T-cell (primary cell): Measurements from ENCODE around the gene TOX3. TPM values are rescaled to one million over a fixed set of nuclear protein-coding genes. Genes with fewer than 3 reads are reported as not detected.

Source experiments
- ATAC-seq, 4 experiments: fragments of 200-7000 bp in 3 of 4; fragments of 150-1000 bp in 1 of 4; cut with Tn5 transposase; replicated peaks in 1 of 4; 1 replicate in 3 of 4; 2 replicates in 1 of 4; pipeline ENCODE4 v1.10.0; 2021; ENCODE audit warnings: moderate library complexity in 3 of 4, mild to moderate bottlenecking in 2 of 4, moderate number of reproducible peaks in 1 of 4
- CTCF ChIA-PET, 2 donors: fragments of 300-600 bp; sonication (Branson Sonifier 250); formaldehyde crosslinking; loops; one replicate each; lab custom pipeline; 2022; ENCODE audit warnings: antibody characterized with exemption in 2 of 2; lab: Charles Lee
- POLR2A ChIA-PET, 2 donors: fragments of 300-600 bp; sonication (Branson Sonifier 250); formaldehyde crosslinking; loops; one replicate each; lab custom pipeline; 2022; ENCODE audit warnings: antibody characterized with exemption in 2 of 2; lab: Charles Lee
- DNase-seq, 35 experiments: peaks; one replicate each; pipeline versions ENCODE4 v3.0.0 to v3.0.0-alpha.2; 2013 to 2023
- H3K27ac ChIP-seq: one replicate; pipeline ENCODE4 v1.5.1; 2013; ENCODE audit warnings: low read length
- H3K27me3 ChIP-seq, 2 experiments: replicated peaks in 1 of 2; 1 replicate in 1 of 2; 2 replicates in 1 of 2; pipeline versions ENCODE4 v1.6.1 to v1.7.0; 2013; ENCODE audit warnings: low read length in 1 of 2, mixed read lengths in 1 of 2; ENCODE audit not compliant: control insufficient read depth in 2 of 2, insufficient read depth in 2 of 2; ENCODE audit errors: extremely low read depth in 1 of 2
- H3K36me3 ChIP-seq, 2 donors: 1 replicate in 1 of 2; 2 replicates in 1 of 2; pipeline versions ENCODE4 v1.6.1 to v1.7.0; 2013; ENCODE audit warnings: low read length in 1 of 2; ENCODE audit not compliant: control insufficient read depth in 2 of 2, insufficient read depth in 1 of 2; ENCODE audit errors: extremely low read depth in 1 of 2
- H3K4me1 ChIP-seq, 2 experiments: 1 replicate in 1 of 2; 2 replicates in 1 of 2; pipeline versions ENCODE4 v1.6.1 to v1.7.0; 2013; ENCODE audit warnings: low read length in 2 of 2, mixed read lengths in 1 of 2; ENCODE audit not compliant: insufficient read depth in 2 of 2, control insufficient read depth in 1 of 2; ENCODE audit errors: extremely low read depth in 1 of 2
- H3K4me3 ChIP-seq, 2 donors: 1 replicate in 1 of 2; 2 replicates in 1 of 2; pipeline versions ENCODE4 v1.5.1 to v1.7.0; 2013; ENCODE audit warnings: mild to moderate bottlenecking in 2 of 2, low read length in 1 of 2, moderate library complexity in 1 of 2; ENCODE audit not compliant: control insufficient read depth in 1 of 2; ENCODE audit errors: extremely low read depth in 1 of 2
- H3K9me3 ChIP-seq: 2 replicates; pipeline ENCODE4 v1.7.0; 2013
- H3K27ac Mint-ChIP-seq, 2 donors: one replicate each; pipeline ENCODE4 v1.8.0; 2020 to 2021; ENCODE audit warnings: mild to moderate bottlenecking in 2 of 2, mixed read lengths in 2 of 2
- H3K27me3 Mint-ChIP-seq, 2 donors: one replicate each; pipeline ENCODE4 v1.8.0; 2021 to 2022; ENCODE audit warnings: mixed read lengths in 2 of 2
- H3K36me3 Mint-ChIP-seq: one replicate; pipeline ENCODE4 v1.8.0; 2021; ENCODE audit warnings: mixed read lengths
- H3K4me1 Mint-ChIP-seq, 3 donors: one replicate each; pipeline ENCODE4 v1.8.0; 2020 to 2022; ENCODE audit warnings: mixed read lengths in 3 of 3, mild to moderate bottlenecking in 1 of 3
- H3K4me3 Mint-ChIP-seq, 3 donors: one replicate each; pipeline ENCODE4 v1.8.0; 2020 to 2022; ENCODE audit warnings: mild to moderate bottlenecking in 3 of 3, mixed read lengths in 3 of 3, moderate library complexity in 3 of 3
- H3K9me3 Mint-ChIP-seq, 3 donors: one replicate each; pipeline ENCODE4 v1.8.0; 2020 to 2022; ENCODE audit warnings: mixed read lengths in 3 of 3
- WGBS: methylation state at CpG from one replicate; pipeline ENCODE4 v1.1.5; 2013; ENCODE audit warnings: missing lambda C conversion rate; ENCODE audit not compliant: insufficient coverage; 5-methylcytosine and 5-hydroxymethylcytosine counted together
- total RNA-seq, 35 experiments: library from RNA in 6 of 35; stranded (reverse) in 6 of 35; fragments of 120-200 nt in 1 of 35; gene quantifications; one replicate each; pipeline versions ENCODE4 v1.2.1 to v1.2.4 and lab custom pipeline; 2013 to 2026

TOX3 gene
- total RNA-seq, 5 donors from 2014 or later (not counting 1 experiment from before 2014, with no cell fraction given): 0.09 to 0.10 TPM; not detected in 3

- Mint-ChIP-seq H3K4me1 (no peaks in the 10 kb centered on the region), H3K27me3 (no peaks in the 10 kb centered on the region), H3K9me3 (peaks cover 0 to 5% (median 0%) of the 10 kb centered on the region in 3 donors), H3K4me3 (no peak overlapping the region), H3K27ac (no peak overlapping the region), H3K36me3 (no peaks in the 10 kb centered on the region)
- DNase-seq (no peak), ATAC-seq (no peak)
- WGBS: 90% methylated on average over 1 of the region's 4 CpGs
- H3K4me1 ChIP-seq: no peaks in the 10 kb centered on the region
- H3K27me3 ChIP-seq: no peaks in the 10 kb centered on the region
- no peak overlapping the region for H3K27ac ChIP-seq
- no peaks in the 10 kb centered on the region for H3K36me3 ChIP-seq
- POLR2A ChIA-PET: no interaction called here
- no peak overlapping the region for H3K4me3 ChIP-seq
- CTCF ChIA-PET: interaction anchor here in 1 of 2 donors (0.5 kb wide), 1 partner anchor 41 kb away, joined by 3 read pairs; no protein-coding TSS in a partner anchor
- H3K9me3 ChIP-seq: no peaks in the 10 kb centered on the region
Observed at GRCh38 chr16:52581530-52581929, 34.6 kb upstream of the TOX3 start.

GRCh38 chr16:52580488-52580887, 33.5 kb upstream of the TOX3 start:
- Mint-ChIP-seq H3K36me3 (no peaks in the 10 kb centered on the region), H3K9me3 (peaks cover 0 to 5% (median 0%) of the 10 kb centered on the region in 3 donors), H3K27ac (no peak overlapping the region), H3K27me3 (no peaks in the 10 kb centered on the region), H3K4me3 (no peak overlapping the region), H3K4me1 (no peaks in the 10 kb centered on the region)
- no CpG with 5 or more reads among the region's 3 CpGs for WGBS
- DNase-seq (no peak), ATAC-seq (no peak)
- Histone ChIP-seq H3K4me3 (no peak overlapping the region), H3K36me3 (no peaks in the 10 kb centered on the region), H3K9me3 (no peaks in the 10 kb centered on the region), H3K27me3 (no peaks in the 10 kb centered on the region), H3K4me1 (no peaks in the 10 kb centered on the region), H3K27ac (no peak overlapping the region)
- ChIA-PET CTCF (no interaction called here), POLR2A (no interaction called here)

GRCh38 chr16:52578829-52579498, 32.0 kb upstream of the TOX3 start:
- Histone ChIP-seq H3K4me1 (no peaks in the 10 kb centered on the region), H3K27ac (no peak overlapping the region), H3K4me3 (no peak overlapping the region), H3K36me3 (no peaks in the 10 kb centered on the region), H3K9me3 (no peaks in the 10 kb centered on the region), H3K27me3 (no peaks in the 10 kb centered on the region)
- DNase-seq (no peak), ATAC-seq (no peak)
- no peaks in the 10 kb centered on the region for H3K4me1 Mint-ChIP-seq
- no peak overlapping the region for H3K4me3 Mint-ChIP-seq
- H3K36me3 Mint-ChIP-seq: no peaks in the 10 kb centered on the region
- no peak overlapping the region for H3K27ac Mint-ChIP-seq
- 74% methylated on average over 3 of the region's 4 CpGs for WGBS
- no peaks in the 10 kb centered on the region for H3K27me3 Mint-ChIP-seq
- ChIA-PET POLR2A (no interaction called here), CTCF (no interaction called here)
- H3K9me3 Mint-ChIP-seq: peaks cover 0 to 5% (median 0%) of the 10 kb centered on the region in 3 donors

- Histone ChIP-seq H3K36me3 (no peaks in the 10 kb centered on the region), H3K9me3 (no peaks in the 10 kb centered on the region), H3K4me3 (no peak overlapping the region), H3K27me3 (no peaks in the 10 kb centered on the region), H3K4me1 (no peaks in the 10 kb centered on the region), H3K27ac (no peak overlapping the region)
- 75% methylated on average over 4 of the region's 11 CpGs for WGBS
- ChIA-PET CTCF (no interaction called here), POLR2A (no interaction called here)
- Mint-ChIP-seq H3K36me3 (no peaks in the 10 kb centered on the region), H3K4me1 (no peaks in the 10 kb centered on the region), H3K27me3 (no peaks in the 10 kb centered on the region), H3K4me3 (no peak overlapping the region), H3K9me3 (peaks cover 0 to 5% (median 0%) of the 10 kb centered on the region in 3 donors), H3K27ac (no peak overlapping the region)
- DNase-seq (no peak), ATAC-seq (no peak)
Observed at GRCh38 chr16:52578007-52578828, 31.3 kb upstream of the TOX3 start.

- no peaks in the 10 kb centered on the region for H3K4me1 Mint-ChIP-seq
- H3K4me3 Mint-ChIP-seq: no peak overlapping the region
- Histone ChIP-seq H3K27me3 (no peaks in the 10 kb centered on the region), H3K9me3 (no peaks in the 10 kb centered on the region), H3K4me1 (no peaks in the 10 kb centered on the region), H3K36me3 (no peaks in the 10 kb centered on the region), H3K4me3 (no peak overlapping the region), H3K27ac (no peak overlapping the region)
- 65% methylated on average over 9 of the region's 9 CpGs for WGBS
- no peaks in the 10 kb centered on the region for H3K36me3 Mint-ChIP-seq
- DNase-seq (no peak), ATAC-seq (no peak)
- ChIA-PET CTCF (no interaction called here), POLR2A (no interaction called here)
- no peak overlapping the region for H3K27ac Mint-ChIP-seq
- peaks cover 0 to 4% (median 0%) of the 10 kb centered on the region in 3 donors for H3K9me3 Mint-ChIP-seq
- no peaks in the 10 kb centered on the region for H3K27me3 Mint-ChIP-seq
Observed at GRCh38 chr16:52577130-52577706, 30.3 kb upstream of the TOX3 start.

DNA sequence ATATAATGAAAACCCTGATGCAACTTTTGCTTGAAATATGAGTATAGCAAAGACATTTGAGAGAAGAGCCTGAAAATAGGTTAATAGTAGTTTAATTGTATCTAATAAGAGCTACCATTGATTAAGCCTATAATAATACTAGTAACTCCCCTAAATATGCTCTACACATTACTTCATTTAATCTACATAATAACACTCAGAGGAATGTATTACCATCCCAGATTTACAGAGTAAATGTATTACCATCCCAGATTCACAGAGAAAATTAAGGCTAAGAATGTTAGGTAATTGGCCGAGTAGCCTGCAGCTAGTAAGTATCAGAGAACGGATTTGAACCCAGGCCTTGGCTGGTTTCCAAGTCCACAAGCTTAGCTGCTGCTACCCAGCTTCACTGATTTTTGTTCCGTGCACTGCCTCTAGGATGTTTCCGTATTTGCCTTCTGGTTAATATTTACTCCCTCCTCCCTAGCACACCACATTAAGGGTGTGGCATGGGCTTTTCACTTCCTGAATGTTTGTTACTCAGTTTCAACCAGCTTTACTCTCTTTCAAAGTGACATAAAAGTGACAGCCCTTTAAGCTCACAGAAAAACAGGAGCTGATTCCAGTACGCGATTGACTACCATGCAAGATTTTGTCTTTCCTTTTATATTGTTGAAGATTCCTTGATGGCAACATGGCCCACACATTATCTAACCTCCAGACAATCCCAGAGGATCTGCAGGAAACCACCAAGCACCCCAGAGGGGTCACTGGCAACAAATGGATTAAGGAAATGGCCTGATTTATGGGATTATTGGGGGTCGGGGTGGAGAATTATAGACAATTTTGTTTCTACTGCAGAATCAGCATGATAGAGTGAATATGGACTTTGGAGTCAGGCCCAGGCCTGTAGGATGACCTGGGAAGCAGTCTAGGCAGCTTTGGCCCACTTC, 26.7 kb upstream of the TOX3 start:
- no peaks in the 10 kb centered on the region for H3K36me3 ChIP-seq
- H3K27me3 ChIP-seq: no peaks in the 10 kb centered on the region
- DNase-seq (no peak), ATAC-seq (no peak)
- H3K4me1 Mint-ChIP-seq: no peaks in the 10 kb centered on the region
- H3K4me1 ChIP-seq: no peaks in the 10 kb centered on the region
- H3K27me3 Mint-ChIP-seq: no peaks in the 10 kb centered on the region
- H3K27ac ChIP-seq: no peak overlapping the region
- no peak overlapping the region for H3K4me3 Mint-ChIP-seq
- ChIA-PET POLR2A (no interaction called here), CTCF (no interaction called here)
- no peak overlapping the region for H3K27ac Mint-ChIP-seq
- no peak overlapping the region for H3K4me3 ChIP-seq
- no peaks in the 10 kb centered on the region for H3K36me3 Mint-ChIP-seq
- peaks cover 3 to 10% (median 9%) of the 10 kb centered on the region in 3 donors for H3K9me3 Mint-ChIP-seq
- no peaks in the 10 kb centered on the region for H3K9me3 ChIP-seq
- WGBS: 71% methylated on average over 3 of the region's 7 CpGs
